ENCODE data around the gene SMURF2.

GRCh38 chr17:64497565-64498035 lies 164.5 kb downstream of the SMURF2 start:
- TF ChIP-seq RAD21 (IDR thresholded peaks at IDR 0.05; ENCODE audit: low read length): no peak
- TF ChIP-seq ELK1 (IDR thresholded peaks at IDR 0.05; ENCODE audit: borderline replicate concordance, low read depth, low read length): no peak
- TF ChIP-seq SMC3 (IDR thresholded peaks at IDR 0.05; ENCODE audit: low read depth, low read length): no peak
- TF ChIP-seq CTCF (conservative IDR thresholded peaks at IDR 0.05; ENCODE audit: low read depth, low read length): no peak
- no peak for TF ChIP-seq MAFK (IDR thresholded peaks at IDR 0.05; ENCODE audit: low read depth, low read length)
- no peak for TF ChIP-seq USF2 (IDR thresholded peaks at IDR 0.05; ENCODE audit: low read depth, low read length)

All from IMR-90 (cell line).